ENCODE data around the gene FIBCD1.

Gene FIBCD1

GRCh38 chr9:130857864-130858738 lies 80.9 kb downstream of the FIBCD1 start:
- DNase-seq (ENCODE audit: low read depth) = no peak

- DNase-seq (ENCODE audit: low read depth) = no peak
These were observed 82.6 kb downstream of the FIBCD1 start for GRCh38 chr9:130856474-130856873.

GRCh38 chr9:130854835-130855234 lies 84.2 kb downstream of the FIBCD1 start:
- no peak for DNase-seq (ENCODE audit: low read depth)

GRCh38 chr9:130854092-130854491 lies 85.0 kb downstream of the FIBCD1 start:
- DNase-seq (ENCODE audit: low read depth) = no peak

- DNase-seq (ENCODE audit: low read depth) = no peak
These were observed 86.2 kb downstream of the FIBCD1 start for GRCh38 chr9:130852801-130853200.

All from activated T-cell treated with anti-CD3 and anti-CD28 coated beads for 48 hours (primary cell).